SH-SY5Y (cell line): ENCODE data around the gene MRPL39.

ENCODE experiments used
- GATA2 ChIP-seq: IDR thresholded peaks from 2 replicates; pipeline ENCODE4 v1.6.1; 2011; ENCODE audit warnings: mild to moderate bottlenecking, low read depth, low read length
- GATA3 ChIP-seq: IDR thresholded peaks from 2 replicates; pipeline ENCODE4 v1.6.1; 2011; ENCODE audit warnings: low read depth, mild to moderate bottlenecking, low read length, moderate library complexity

DNA sequence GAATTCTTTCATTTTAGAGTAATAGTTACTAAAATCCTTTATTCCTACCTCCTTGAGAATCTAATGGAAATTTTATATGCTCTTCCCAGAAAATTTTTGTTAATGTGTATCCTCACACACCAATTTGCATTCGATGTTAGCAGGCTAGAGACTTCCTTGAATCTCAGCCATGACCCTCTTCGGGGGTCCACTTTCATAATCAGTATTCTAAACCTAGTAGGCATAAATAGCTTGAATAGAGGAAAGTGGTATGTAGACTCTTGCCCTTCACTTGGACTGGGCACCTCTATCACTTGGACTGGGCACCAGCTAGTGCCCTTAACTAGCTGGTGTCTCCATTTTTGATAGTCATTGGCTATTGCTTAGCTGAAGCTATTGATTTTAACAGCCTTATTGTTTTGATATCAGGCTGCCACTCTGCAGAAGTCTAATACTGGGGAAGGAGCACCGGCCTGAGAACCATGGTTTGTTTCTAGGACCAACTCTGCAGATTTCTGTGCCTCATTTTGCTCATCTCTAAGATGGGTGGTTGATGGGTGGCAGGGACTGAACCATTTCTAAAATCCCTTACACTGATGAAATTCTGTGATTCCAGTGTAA, 42.8 kb downstream of the MRPL39 start:
- TF ChIP-seq GATA3 (no peak), GATA2 (no peak)
